MCF 10A (cell line): ENCODE measurements around the gene LOXHD1. TPM values are rescaled to one million over a fixed set of nuclear protein-coding genes. Genes with fewer than 3 reads are reported as not detected.

Experiments used
- Bru-seq: library from RNA; stranded (reverse); fragments of 400-500 nt; gene quantifications from one replicate; lab custom pipeline; 2021; lab: Mats Ljungman, UMichigan
- BruChase-seq, 2 experiments: library from RNA; stranded (reverse); fragments of 400-500 nt; gene quantifications; one replicate each; lab custom pipeline; 2021; lab: Mats Ljungman, UMichigan
- BruUV-seq: library from RNA; stranded (reverse); fragments of 400-500 nt; replicated peaks from 2 replicates; lab custom pipeline; 2021; lab: Mats Ljungman, UMichigan
- CTCF ChIA-PET: fragments of 300-600 bp; sonication (Branson Sonifier 250); formaldehyde crosslinking; extraction: SDS; loops from one replicate; lab custom pipeline; 2021; ENCODE audit warnings: antibody characterized with exemption, inconsistent platforms; lab: Yijun Ruan, JAX
- POLR2A ChIA-PET: fragments of 300-600, 350-650 bp; sonication (Branson Sonifier 250); formaldehyde crosslinking; extraction: SDS; loops from one replicate; lab custom pipeline; 2020; ENCODE audit warnings: antibody characterized with exemption, inconsistent platforms; lab: Yijun Ruan, JAX
- DNase-seq: peaks from one replicate; pipeline ENCODE4 v3.0.0-alpha.2; 2018; ENCODE audit not compliant: unreplicated experiment
- H3K27ac Mint-ChIP-seq: one replicate; pipeline ENCODE4 v1.8.0; 2022; ENCODE audit warnings: mild to moderate bottlenecking, low read depth, mixed read lengths; ENCODE audit not compliant: unreplicated experiment
- H3K27me3 Mint-ChIP-seq: one replicate; pipeline ENCODE4 v1.8.0; 2022; ENCODE audit warnings: mixed read lengths; ENCODE audit not compliant: insufficient read depth, unreplicated experiment
- H3K36me3 Mint-ChIP-seq: one replicate; pipeline ENCODE4 v1.8.0; 2022; ENCODE audit warnings: mild to moderate bottlenecking, moderate library complexity, mixed read lengths; ENCODE audit not compliant: insufficient read depth, unreplicated experiment
- H3K4me1 Mint-ChIP-seq: one replicate; pipeline ENCODE4 v1.8.0; 2022; ENCODE audit warnings: mixed read lengths; ENCODE audit not compliant: insufficient read depth, unreplicated experiment
- H3K4me3 Mint-ChIP-seq: one replicate; pipeline ENCODE4 v1.8.0; 2022; ENCODE audit warnings: mild to moderate bottlenecking, moderate library complexity, mixed read lengths; ENCODE audit not compliant: unreplicated experiment
- H3K9me3 Mint-ChIP-seq: one replicate; pipeline ENCODE4 v1.8.0; 2022; ENCODE audit warnings: mixed read lengths; ENCODE audit not compliant: unreplicated experiment
- intact Hi-C: fragments of 100-400 bp; cut with micrococcal nuclease; formaldehyde crosslinking; loops from 2 replicates; pipeline ENCODE4 v1.14.1; 2022
- long read RNA-seq: library from polyadenylated mRNA; stranded (forward); transcript quantifications from one replicate; pipeline ENCODE4 v2.0.0, GENCODE V29; 2022
- total RNA-seq: library from RNA; stranded (reverse); gene quantifications from 2 replicates; pipeline ENCODE4 v1.2.3, GENCODE V29; 2022
- TF ChIP-seq, protein P1 (sequence below): fragments of 200-600 bp; IDR thresholded peaks from one replicate; pipeline ENCODE4 v1.8.0; 2022; ENCODE audit warnings: antibody characterized with exemption, mild to moderate bottlenecking; ENCODE audit not compliant: unreplicated experiment

The LOXHD1 gene, protein sequence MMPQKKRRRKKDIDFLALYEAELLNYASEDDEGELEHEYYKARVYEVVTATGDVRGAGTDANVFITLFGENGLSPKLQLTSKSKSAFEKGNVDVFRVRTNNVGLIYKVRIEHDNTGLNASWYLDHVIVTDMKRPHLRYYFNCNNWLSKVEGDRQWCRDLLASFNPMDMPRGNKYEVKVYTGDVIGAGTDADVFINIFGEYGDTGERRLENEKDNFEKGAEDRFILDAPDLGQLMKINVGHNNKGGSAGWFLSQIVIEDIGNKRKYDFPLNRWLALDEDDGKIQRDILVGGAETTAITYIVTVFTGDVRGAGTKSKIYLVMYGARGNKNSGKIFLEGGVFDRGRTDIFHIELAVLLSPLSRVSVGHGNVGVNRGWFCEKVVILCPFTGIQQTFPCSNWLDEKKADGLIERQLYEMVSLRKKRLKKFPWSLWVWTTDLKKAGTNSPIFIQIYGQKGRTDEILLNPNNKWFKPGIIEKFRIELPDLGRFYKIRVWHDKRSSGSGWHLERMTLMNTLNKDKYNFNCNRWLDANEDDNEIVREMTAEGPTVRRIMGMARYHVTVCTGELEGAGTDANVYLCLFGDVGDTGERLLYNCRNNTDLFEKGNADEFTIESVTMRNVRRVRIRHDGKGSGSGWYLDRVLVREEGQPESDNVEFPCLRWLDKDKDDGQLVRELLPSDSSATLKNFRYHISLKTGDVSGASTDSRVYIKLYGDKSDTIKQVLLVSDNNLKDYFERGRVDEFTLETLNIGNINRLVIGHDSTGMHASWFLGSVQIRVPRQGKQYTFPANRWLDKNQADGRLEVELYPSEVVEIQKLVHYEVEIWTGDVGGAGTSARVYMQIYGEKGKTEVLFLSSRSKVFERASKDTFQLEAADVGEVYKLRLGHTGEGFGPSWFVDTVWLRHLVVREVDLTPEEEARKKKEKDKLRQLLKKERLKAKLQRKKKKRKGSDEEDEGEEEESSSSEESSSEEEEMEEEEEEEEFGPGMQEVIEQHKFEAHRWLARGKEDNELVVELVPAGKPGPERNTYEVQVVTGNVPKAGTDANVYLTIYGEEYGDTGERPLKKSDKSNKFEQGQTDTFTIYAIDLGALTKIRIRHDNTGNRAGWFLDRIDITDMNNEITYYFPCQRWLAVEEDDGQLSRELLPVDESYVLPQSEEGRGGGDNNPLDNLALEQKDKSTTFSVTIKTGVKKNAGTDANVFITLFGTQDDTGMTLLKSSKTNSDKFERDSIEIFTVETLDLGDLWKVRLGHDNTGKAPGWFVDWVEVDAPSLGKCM (N-terminal part only)
- total RNA-seq (not detected in 2 replicates), Bru-seq, nascent RNA (percentile 2 among the genes with signal in this experiment), BruChase-seq, experiment 1, labeled RNA remaining after a 6-hour chase (percentile 4 among the genes with signal in this experiment), BruChase-seq, experiment 2, labeled RNA remaining after a 2-hour chase (percentile 1 among the genes with signal in this experiment)
- long read RNA-seq: 0 reads

DNA sequence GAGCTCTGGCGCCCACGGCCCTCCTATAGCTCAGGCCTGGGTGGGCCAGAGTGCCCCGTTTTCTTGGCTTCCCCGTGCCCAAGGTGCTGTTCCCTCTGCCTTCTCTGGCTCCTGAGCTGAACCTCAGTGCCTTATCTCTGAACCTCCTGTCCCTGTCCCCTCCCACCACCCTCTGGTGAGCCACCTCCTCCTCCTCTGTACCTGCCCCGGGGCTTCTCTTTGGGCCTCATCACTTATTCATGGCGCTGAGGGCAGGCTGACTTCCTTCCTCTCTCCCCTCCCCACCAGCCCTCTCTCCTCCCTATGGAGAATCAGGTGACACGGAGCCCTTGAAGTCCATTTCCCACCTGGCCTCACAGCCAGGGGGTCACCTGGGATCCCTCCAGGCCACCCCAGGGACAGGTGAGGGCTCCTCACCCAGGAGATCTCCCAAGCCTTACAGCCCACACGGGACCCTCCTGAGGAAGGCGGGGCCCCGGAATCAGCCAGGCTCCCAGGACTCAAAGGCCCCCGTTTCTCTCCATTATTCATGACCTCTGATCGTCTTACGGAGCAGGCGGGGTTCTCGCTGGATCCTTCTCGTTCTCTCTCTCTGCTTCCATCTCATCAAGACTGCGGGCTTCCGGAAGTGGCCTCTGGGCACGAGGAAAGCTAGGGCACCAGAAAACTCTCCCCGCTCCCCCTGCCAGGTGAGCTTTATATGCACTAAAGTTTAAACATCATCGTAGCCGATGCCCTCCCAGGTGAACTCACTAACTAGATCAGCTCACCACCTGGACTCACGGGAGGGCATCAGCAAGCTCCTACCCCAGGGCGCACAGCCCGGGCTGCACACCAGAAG is at the start of gene LOXHD1:
LOXHD1 (minus strand) TSS at position 106 of the 841 bp plus-strand sequence. CDS start 187 bp downstream, outside the sequence.
- no peak for DNase-seq
- TF ChIP-seq, protein P1, sequence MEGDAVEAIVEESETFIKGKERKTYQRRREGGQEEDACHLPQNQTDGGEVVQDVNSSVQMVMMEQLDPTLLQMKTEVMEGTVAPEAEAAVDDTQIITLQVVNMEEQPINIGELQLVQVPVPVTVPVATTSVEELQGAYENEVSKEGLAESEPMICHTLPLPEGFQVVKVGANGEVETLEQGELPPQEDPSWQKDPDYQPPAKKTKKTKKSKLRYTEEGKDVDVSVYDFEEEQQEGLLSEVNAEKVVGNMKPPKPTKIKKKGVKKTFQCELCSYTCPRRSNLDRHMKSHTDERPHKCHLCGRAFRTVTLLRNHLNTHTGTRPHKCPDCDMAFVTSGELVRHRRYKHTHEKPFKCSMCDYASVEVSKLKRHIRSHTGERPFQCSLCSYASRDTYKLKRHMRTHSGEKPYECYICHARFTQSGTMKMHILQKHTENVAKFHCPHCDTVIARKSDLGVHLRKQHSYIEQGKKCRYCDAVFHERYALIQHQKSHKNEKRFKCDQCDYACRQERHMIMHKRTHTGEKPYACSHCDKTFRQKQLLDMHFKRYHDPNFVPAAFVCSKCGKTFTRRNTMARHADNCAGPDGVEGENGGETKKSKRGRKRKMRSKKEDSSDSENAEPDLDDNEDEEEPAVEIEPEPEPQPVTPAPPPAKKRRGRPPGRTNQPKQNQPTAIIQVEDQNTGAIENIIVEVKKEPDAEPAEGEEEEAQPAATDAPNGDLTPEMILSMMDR: no peak
- no peaks in the 10 kb centered on the region for H3K36me3 Mint-ChIP-seq
- H3K9me3 Mint-ChIP-seq: no peaks in the 10 kb centered on the region
- no peak within 1 kb of the TSS for H3K27ac Mint-ChIP-seq
- ChIA-PET POLR2A (interaction anchor here (0.6 to 1.3 kb wide), 3 partner anchors 471 to 508 kb away, joined by 3 to 8 read pairs (median 3); a partner anchor contains a TSS), CTCF (interaction anchor here (0.6 to 9.2 kb wide), 54 partner anchors 9 to 587 kb away, joined by 3 to 224 read pairs (median 4); a partner anchor contains a TSS)
- no peak within 1 kb of the TSS for H3K4me3 Mint-ChIP-seq
- no peaks in the 10 kb centered on the region for H3K4me1 Mint-ChIP-seq
- intact Hi-C loops: no loop called here
- peaks cover 8% of the 10 kb centered on the region for H3K27me3 Mint-ChIP-seq
- no TSS peak for BruUV-seq

DNA sequence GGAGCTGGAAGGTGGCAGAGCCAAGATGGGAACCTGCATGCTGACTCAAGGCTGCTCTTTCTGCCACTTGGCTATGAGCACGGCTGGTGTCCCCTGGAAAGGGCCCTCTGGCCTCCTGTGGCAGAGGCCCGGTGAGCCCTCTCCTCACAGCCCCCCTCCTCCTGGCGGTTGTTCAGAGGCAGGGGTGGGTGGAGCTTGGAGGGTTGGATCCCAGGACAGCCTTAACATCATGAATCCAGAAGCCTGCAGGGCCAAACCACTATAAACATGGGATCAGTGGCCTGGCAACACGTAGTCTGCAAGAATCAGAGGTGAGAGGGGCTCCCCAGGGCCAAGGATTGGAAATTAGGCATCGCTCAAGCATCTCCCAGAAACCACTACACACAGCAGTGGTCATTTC is 48.5 kb upstream of the LOXHD1 start:
- no TSS peak for BruUV-seq
- Mint-ChIP-seq H3K36me3 (no peaks in the 10 kb centered on the region), H3K4me3 (no peak overlapping the region), H3K27me3 (no peaks in the 10 kb centered on the region), H3K4me1 (peaks cover 6% of the 10 kb centered on the region), H3K9me3 (no peaks in the 10 kb centered on the region), H3K27ac (no peak overlapping the region)
- CTCF ChIA-PET: no interaction called here
- POLR2A ChIA-PET: no interaction called here
- intact Hi-C loops: no loop called here
- TF ChIP-seq, protein P1: no peak
- DNase-seq: no peak

DNA sequence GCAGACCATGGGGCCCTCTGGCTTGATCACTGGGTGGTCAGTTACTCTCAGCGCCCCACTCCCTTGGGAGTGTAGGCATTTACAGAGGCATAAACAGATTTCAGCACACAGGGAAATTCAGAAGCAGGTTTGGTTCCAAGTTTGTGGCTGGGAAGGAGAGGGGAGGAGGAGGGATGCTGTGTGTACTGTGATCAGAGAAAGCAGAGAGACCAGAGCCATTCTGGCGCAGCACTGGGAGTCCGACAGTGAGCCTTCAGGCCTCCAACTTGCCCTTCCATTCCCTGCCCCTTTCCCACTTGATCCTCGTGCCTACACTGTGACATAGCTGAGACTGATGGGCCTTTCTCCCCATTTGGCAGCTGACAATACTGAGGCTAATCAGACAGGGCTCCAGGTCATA is 47.8 kb upstream of the LOXHD1 start:
- ChIA-PET POLR2A (interaction anchor here (0.6 kb wide), 1 partner anchor 882 kb away, joined by 3 read pairs; no protein-coding TSS in a partner anchor), CTCF (no interaction called here)
- Mint-ChIP-seq H3K27me3 (no peaks in the 10 kb centered on the region), H3K4me1 (peaks cover 6% of the 10 kb centered on the region), H3K36me3 (no peaks in the 10 kb centered on the region), H3K4me3 (no peak overlapping the region), H3K9me3 (no peaks in the 10 kb centered on the region), H3K27ac (no peak overlapping the region)
- TF ChIP-seq, protein P1: no peak
- no peak for DNase-seq
- intact Hi-C loops: no loop called here
- no TSS peak for BruUV-seq
